A673 (cell line): Measurements from ENCODE around the gene HAND2. TPM values are rescaled to one million over a fixed set of nuclear protein-coding genes. Genes with fewer than 3 reads are reported as not detected.

Source experiments
- BruUV-seq: library from RNA; stranded (reverse); fragments of 400-500 nt; replicated peaks from 2 replicates; lab custom pipeline; 2021; lab: Mats Ljungman, UMichigan
- CTCF ChIA-PET: fragments of 300-600 bp; sonication (Branson Sonifier 250); formaldehyde crosslinking; loops from one replicate; lab custom pipeline; 2022; ENCODE audit warnings: antibody characterized with exemption; lab: Charles Lee
- POLR2A ChIA-PET: fragments of 300-600 bp; sonication (Branson Sonifier 250); formaldehyde crosslinking; loops from one replicate; lab custom pipeline; 2022; ENCODE audit warnings: antibody characterized with exemption; ENCODE audit not compliant: low non-redundant PET; lab: Charles Lee
- DNase-seq: peaks from one replicate; pipeline ENCODE4 v3.0.0-alpha.2; 2015; ENCODE audit warnings: low spot score
- H3K27ac ChIP-seq: fragments of 200-600 bp; sonication (generic); 2 replicates; pipeline ENCODE4 v1.5.1; 2016; ENCODE audit warnings: mixed run types, low read depth, mild to moderate bottlenecking, mixed read lengths, antibody characterized with exemption, low read length; ENCODE audit not compliant: poor library complexity, severe bottlenecking
- H3K27me3 ChIP-seq: fragments of 200-600 bp; sonication (generic); replicated peaks from 2 replicates; pipeline ENCODE4 v1.6.1; 2017; ENCODE audit warnings: mixed run types, low read depth, mild to moderate bottlenecking, mixed read lengths, antibody characterized with exemption, low read length; ENCODE audit not compliant: insufficient read depth, poor library complexity
- H3K36me3 ChIP-seq: fragments of 200-600 bp; sonication (generic); 2 replicates; pipeline ENCODE4 v1.6.1; 2016; ENCODE audit warnings: mixed run types, mild to moderate bottlenecking, mixed read lengths, antibody characterized with exemption, low read length; ENCODE audit not compliant: insufficient read depth, poor library complexity, severe bottlenecking
- H3K4me1 ChIP-seq: fragments of 200-600 bp; sonication (generic); 2 replicates; pipeline ENCODE4 v1.6.1; 2017; ENCODE audit warnings: mixed run types, mild to moderate bottlenecking, mixed read lengths, antibody characterized with exemption, low read length; ENCODE audit not compliant: insufficient read depth, poor library complexity, severe bottlenecking
- H3K4me3 ChIP-seq: fragments of 200-600 bp; sonication (generic); 2 replicates; pipeline ENCODE4 v1.5.1; 2016; ENCODE audit warnings: low read depth, mixed run types, mild to moderate bottlenecking, mixed read lengths, low read length; ENCODE audit not compliant: poor library complexity, severe bottlenecking
- H3K9me3 ChIP-seq: fragments of 200-600 bp; sonication (generic); 2 replicates; pipeline ENCODE4 v1.6.1; 2016; ENCODE audit warnings: mixed run types, low read depth, mild to moderate bottlenecking, mixed read lengths, antibody characterized with exemption, low read length; ENCODE audit not compliant: poor library complexity, severe bottlenecking
- EZH2 ChIP-seq: fragments of 200-600 bp; sonication (generic); IDR thresholded peaks from 2 replicates; pipeline ENCODE4 v1.6.1; 2017; ENCODE audit warnings: borderline replicate concordance, low read depth, mild to moderate bottlenecking, mixed read lengths, antibody characterized with exemption, low read length; ENCODE audit not compliant: poor library complexity, severe bottlenecking
- intact Hi-C: fragments of 100-400 bp; cut with micrococcal nuclease; formaldehyde crosslinking; loops from one replicate; pipeline ENCODE4 v1.10.0; 2022; ENCODE audit not compliant: unreplicated experiment
- total RNA-seq: library from RNA; stranded (reverse); gene quantifications from 2 replicates; pipeline ENCODE4 v1.2.3, GENCODE V29; 2021
- TF ChIP-seq, protein P1 (sequence below): fragments of 300-800, 200-600 bp; sonication (generic); conservative IDR thresholded peaks from 2 replicates; pipeline ENCODE4 v1.5.1; 2017; ENCODE audit warnings: low read depth, mild to moderate bottlenecking, antibody characterized with exemption, low read length, moderate library complexity, mixed read lengths

HAND2 gene
- total RNA-seq, 1 experiment from 2014 or later, result 24.0 TPM

GRCh38 chr4:173527103-173527891 is 2.7 kb downstream of the HAND2 start:
- CTCF ChIA-PET, result interaction anchor here (0.6 kb wide), 1 partner anchor 33 kb away, joined by 3 read pairs; no protein-coding TSS in a partner anchor
- H3K9me3 ChIP-seq, result no peaks in the 10 kb centered on the region
- no peak for DNase-seq
- POLR2A ChIA-PET, result no interaction called here
- peaks cover 15% of the 10 kb centered on the region for H3K4me1 ChIP-seq
- no TSS peak for BruUV-seq
- intact Hi-C loops, result no loop called here
- no peak overlapping the region for H3K27ac ChIP-seq
- H3K36me3 ChIP-seq, result peaks cover 27% of the 10 kb centered on the region
- no peaks in the 10 kb centered on the region for H3K27me3 ChIP-seq
- TF ChIP-seq, protein P1, sequence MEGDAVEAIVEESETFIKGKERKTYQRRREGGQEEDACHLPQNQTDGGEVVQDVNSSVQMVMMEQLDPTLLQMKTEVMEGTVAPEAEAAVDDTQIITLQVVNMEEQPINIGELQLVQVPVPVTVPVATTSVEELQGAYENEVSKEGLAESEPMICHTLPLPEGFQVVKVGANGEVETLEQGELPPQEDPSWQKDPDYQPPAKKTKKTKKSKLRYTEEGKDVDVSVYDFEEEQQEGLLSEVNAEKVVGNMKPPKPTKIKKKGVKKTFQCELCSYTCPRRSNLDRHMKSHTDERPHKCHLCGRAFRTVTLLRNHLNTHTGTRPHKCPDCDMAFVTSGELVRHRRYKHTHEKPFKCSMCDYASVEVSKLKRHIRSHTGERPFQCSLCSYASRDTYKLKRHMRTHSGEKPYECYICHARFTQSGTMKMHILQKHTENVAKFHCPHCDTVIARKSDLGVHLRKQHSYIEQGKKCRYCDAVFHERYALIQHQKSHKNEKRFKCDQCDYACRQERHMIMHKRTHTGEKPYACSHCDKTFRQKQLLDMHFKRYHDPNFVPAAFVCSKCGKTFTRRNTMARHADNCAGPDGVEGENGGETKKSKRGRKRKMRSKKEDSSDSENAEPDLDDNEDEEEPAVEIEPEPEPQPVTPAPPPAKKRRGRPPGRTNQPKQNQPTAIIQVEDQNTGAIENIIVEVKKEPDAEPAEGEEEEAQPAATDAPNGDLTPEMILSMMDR, result no peak
- no peak for TF ChIP-seq EZH2
- H3K4me3 ChIP-seq, result peak overlapping the region; percentile 92

DNA sequence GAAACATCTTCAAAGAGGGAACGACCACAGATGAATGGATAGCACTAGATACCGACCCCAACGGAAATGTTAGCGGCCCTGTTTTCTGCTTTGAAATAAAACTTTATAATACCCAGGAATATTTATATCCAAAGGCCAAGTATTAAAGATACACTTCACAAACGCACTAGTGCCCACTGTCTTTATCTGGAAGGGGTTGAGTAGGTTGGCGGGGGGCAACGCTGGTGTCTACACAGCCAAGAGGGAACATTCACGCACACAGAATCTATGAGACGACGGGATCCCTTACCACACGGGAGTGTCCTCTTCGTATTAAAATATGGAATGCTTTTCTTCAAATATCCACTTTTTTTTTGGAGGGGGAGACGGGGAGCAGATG is 3.3 kb downstream of the HAND2 start:
- peak overlapping the region; percentile 92 for H3K4me3 ChIP-seq
- TF ChIP-seq EZH2, result no peak
- TF ChIP-seq, protein P1, result no peak
- no TSS peak for BruUV-seq
- no peak overlapping the region for H3K27ac ChIP-seq
- ChIA-PET POLR2A (no interaction called here), CTCF (no interaction called here)
- no peak for DNase-seq
- peaks cover 18% of the 10 kb centered on the region for H3K4me1 ChIP-seq
- H3K9me3 ChIP-seq, result no peaks in the 10 kb centered on the region
- peaks cover 27% of the 10 kb centered on the region for H3K36me3 ChIP-seq
- intact Hi-C loops, result no loop called here
- H3K27me3 ChIP-seq, result no peaks in the 10 kb centered on the region

GRCh38 chr4:173526027-173526482 is 4.0 kb downstream of the HAND2 start:
- DNase-seq, result no peak
- intact Hi-C loops, result no loop called here
- peak overlapping the region; percentile 29 for H3K27ac ChIP-seq
- no peak overlapping the region for H3K4me3 ChIP-seq
- BruUV-seq, result no TSS peak
- H3K9me3 ChIP-seq, result no peaks in the 10 kb centered on the region
- H3K27me3 ChIP-seq, result no peaks in the 10 kb centered on the region
- TF ChIP-seq, protein P1, result no peak
- no peak for TF ChIP-seq EZH2
- ChIA-PET POLR2A (no interaction called here), CTCF (no interaction called here)
- H3K36me3 ChIP-seq, result peaks cover 27% of the 10 kb centered on the region
- peaks cover 21% of the 10 kb centered on the region for H3K4me1 ChIP-seq
